A673 (cell line): ENCODE results near the gene SARNP.

Experiments
- CTCF ChIP-seq: fragments of 300-800, 200-600 bp; sonication (generic); conservative IDR thresholded peaks from 2 replicates; pipeline ENCODE4 v1.5.1; 2017; ENCODE audit warnings: low read depth, mild to moderate bottlenecking, antibody characterized with exemption, low read length, moderate library complexity, mixed read lengths
- EZH2 ChIP-seq: fragments of 200-600 bp; sonication (generic); IDR thresholded peaks from 2 replicates; pipeline ENCODE4 v1.6.1; 2017; ENCODE audit warnings: borderline replicate concordance, low read depth, mild to moderate bottlenecking, mixed read lengths, antibody characterized with exemption, low read length; ENCODE audit not compliant: poor library complexity, severe bottlenecking

GRCh38 chr12:55817345-55818139 lies at the start of gene SARNP, which contains the start of gene ORMDL2:
- TF ChIP-seq CTCF = no peak
- TF ChIP-seq EZH2 = no peak
